Fibroblast of lung (primary cell): Measurements from ENCODE around the gene MAML3. TPM values are rescaled to one million over a fixed set of nuclear protein-coding genes. Genes with fewer than 3 reads are reported as not detected.

Source experiments
- DNase-seq, 2 donors: peaks; one replicate each; pipeline versions ENCODE4 v3.0.0 to v3.0.0-alpha.2; 2010; ENCODE audit warnings: low read depth in 2 of 2
- H2AFZ ChIP-seq: 2 replicates; pipeline ENCODE4 v1.5.1; 2012; ENCODE audit warnings: low read length, control low read depth, inconsistent platforms
- H3K27ac ChIP-seq: 2 replicates; pipeline ENCODE4 v1.5.1; 2011; ENCODE audit warnings: low read length, control low read depth; ENCODE audit not compliant: insufficient read depth
- H3K27me3 ChIP-seq: 2 replicates; pipeline ENCODE4 v1.5.1; 2011; ENCODE audit warnings: mild to moderate bottlenecking, low read length; ENCODE audit not compliant: control insufficient read depth, insufficient read depth
- H3K36me3 ChIP-seq: 2 replicates; pipeline ENCODE4 v1.5.1; 2011; ENCODE audit warnings: low read length; ENCODE audit not compliant: control insufficient read depth, insufficient read depth
- H3K4me1 ChIP-seq: 2 replicates; pipeline ENCODE4 v1.5.1; 2011; ENCODE audit warnings: low read length; ENCODE audit not compliant: control insufficient read depth, insufficient read depth; ENCODE audit errors: extremely low read depth
- H3K4me2 ChIP-seq: 2 replicates; pipeline ENCODE4 v1.5.1; 2011; ENCODE audit warnings: low read length, control low read depth; ENCODE audit not compliant: insufficient read depth; ENCODE audit errors: extremely low read depth
- H3K4me3 ChIP-seq, 4 experiments: fragments of 200-600 bp in 1 of 4; sonication (generic) in 1 of 4; replicated peaks in 1 of 4; 2 replicates each; pipeline ENCODE4 v1.5.1; 2011 to 2016; ENCODE audit warnings: low read length in 4 of 4, low read depth in 3 of 4, mild to moderate bottlenecking in 3 of 4, control low read depth in 2 of 4, inconsistent platforms in 1 of 4, mixed read lengths in 1 of 4; ENCODE audit not compliant: insufficient read depth in 1 of 4; ENCODE audit errors: control extremely low read depth in 1 of 4
- H3K79me2 ChIP-seq: 2 replicates; pipeline ENCODE4 v1.5.1; 2012; ENCODE audit warnings: mild to moderate bottlenecking, low read length, inconsistent platforms; ENCODE audit not compliant: control insufficient read depth, insufficient read depth
- H3K9ac ChIP-seq: 2 replicates; pipeline ENCODE4 v1.5.1; 2011; ENCODE audit warnings: mild to moderate bottlenecking, low read length, control low read depth; ENCODE audit not compliant: insufficient read depth
- H3K9me3 ChIP-seq: 2 replicates; pipeline ENCODE4 v1.5.1; 2012; ENCODE audit warnings: low read depth, low read length; ENCODE audit not compliant: control insufficient read depth, insufficient read depth
- H4K20me1 ChIP-seq: 2 replicates; pipeline ENCODE4 v1.5.1; 2011; ENCODE audit warnings: low read length; ENCODE audit not compliant: control insufficient read depth, insufficient read depth; ENCODE audit errors: extremely low read depth
- EZH2 ChIP-seq: IDR thresholded peaks from 2 replicates; pipeline ENCODE4 v1.5.1; 2012; ENCODE audit warnings: low read length, control low read depth, mild to moderate bottlenecking; ENCODE audit errors: missing control alignments
- polyA plus RNA-seq, 2 donors: library from polyadenylated mRNA; depleted of rRNA in 1 of 2; stranded (reverse) in 1 of 2; unstranded in 1 of 2; fragments of >200 nt; gene quantifications; 2 replicates each; pipeline ENCODE4 v1.2.1, GENCODE V29; 2011 to 2012; ENCODE audit warnings: missing spikeins in 1 of 2
- total RNA-seq: library from RNA; depleted of rRNA; stranded (reverse); fragments of >200 nt; gene quantifications from 2 replicates; pipeline ENCODE4 v1.2.1, GENCODE V29; 2014
- TF ChIP-seq, protein P1 (sequence below), 2 donors: IDR thresholded peaks in 1 of 2; conservative IDR thresholded peaks in 1 of 2; 1 replicate in 1 of 2; 2 replicates in 1 of 2; pipeline ENCODE4 v1.5.1; 2011 to 2012; ENCODE audit warnings: low read length in 2 of 2, control low read depth in 1 of 2, inconsistent platforms in 1 of 2, low read depth in 1 of 2, mild to moderate bottlenecking in 1 of 2

MAML3 gene
- total and polyA plus RNA-seq, 2 donors (not counting 1 experiment from before 2014, with no cell fraction given): 2.0 to 2.8 TPM

GRCh38 chr4:139918591-139918990, 235.4 kb downstream of the MAML3 start:
- Histone ChIP-seq H3K36me3 (no peaks in the 10 kb centered on the region), H3K4me2 (no peak overlapping the region), H3K9me3 (no peaks in the 10 kb centered on the region), H3K27me3 (no peaks in the 10 kb centered on the region), H3K4me3 (no peak overlapping the region), H3K27ac (no peak overlapping the region), H2AFZ (no peak overlapping the region), H3K79me2 (no peaks in the 10 kb centered on the region), H3K4me1 (peaks cover 15% of the 10 kb centered on the region), H3K9ac (no peak overlapping the region), H4K20me1 (no peaks in the 10 kb centered on the region)
- peak in 1 of 2 donors; percentile 63 for DNase-seq
- TF ChIP-seq, protein P1, sequence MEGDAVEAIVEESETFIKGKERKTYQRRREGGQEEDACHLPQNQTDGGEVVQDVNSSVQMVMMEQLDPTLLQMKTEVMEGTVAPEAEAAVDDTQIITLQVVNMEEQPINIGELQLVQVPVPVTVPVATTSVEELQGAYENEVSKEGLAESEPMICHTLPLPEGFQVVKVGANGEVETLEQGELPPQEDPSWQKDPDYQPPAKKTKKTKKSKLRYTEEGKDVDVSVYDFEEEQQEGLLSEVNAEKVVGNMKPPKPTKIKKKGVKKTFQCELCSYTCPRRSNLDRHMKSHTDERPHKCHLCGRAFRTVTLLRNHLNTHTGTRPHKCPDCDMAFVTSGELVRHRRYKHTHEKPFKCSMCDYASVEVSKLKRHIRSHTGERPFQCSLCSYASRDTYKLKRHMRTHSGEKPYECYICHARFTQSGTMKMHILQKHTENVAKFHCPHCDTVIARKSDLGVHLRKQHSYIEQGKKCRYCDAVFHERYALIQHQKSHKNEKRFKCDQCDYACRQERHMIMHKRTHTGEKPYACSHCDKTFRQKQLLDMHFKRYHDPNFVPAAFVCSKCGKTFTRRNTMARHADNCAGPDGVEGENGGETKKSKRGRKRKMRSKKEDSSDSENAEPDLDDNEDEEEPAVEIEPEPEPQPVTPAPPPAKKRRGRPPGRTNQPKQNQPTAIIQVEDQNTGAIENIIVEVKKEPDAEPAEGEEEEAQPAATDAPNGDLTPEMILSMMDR (conservative IDR thresholded peaks at IDR 0.05 in 1 of 2, IDR thresholded peaks at IDR 0.05 in 1 of 2; ENCODE audit: low read depth in 1 of 2, low read length in 2 of 2): no peak
- no peak for TF ChIP-seq EZH2

- no peak overlapping the region for H3K9ac ChIP-seq
- H3K79me2 ChIP-seq: no peaks in the 10 kb centered on the region
- TF ChIP-seq EZH2: no peak
- TF ChIP-seq, protein P1 (conservative IDR thresholded peaks at IDR 0.05 in 1 of 2, IDR thresholded peaks at IDR 0.05 in 1 of 2; ENCODE audit: low read depth in 1 of 2, low read length in 2 of 2): no peak
- H3K27ac ChIP-seq: no peak overlapping the region
- no peak overlapping the region for H2AFZ ChIP-seq
- H3K4me1 ChIP-seq: peaks cover 18% of the 10 kb centered on the region
- H4K20me1 ChIP-seq: no peaks in the 10 kb centered on the region
- no peak overlapping the region for H3K4me2 ChIP-seq
- no peaks in the 10 kb centered on the region for H3K9me3 ChIP-seq
- DNase-seq: no peak
- H3K4me3 ChIP-seq: no peak overlapping the region
- no peaks in the 10 kb centered on the region for H3K27me3 ChIP-seq
- no peaks in the 10 kb centered on the region for H3K36me3 ChIP-seq
These were observed 236.1 kb downstream of the MAML3 start for GRCh38 chr4:139917896-139918295.

- no peak overlapping the region for H3K9ac ChIP-seq
- H3K36me3 ChIP-seq: no peaks in the 10 kb centered on the region
- H3K27ac ChIP-seq: no peak overlapping the region
- H3K4me2 ChIP-seq: no peak overlapping the region
- no peaks in the 10 kb centered on the region for H3K27me3 ChIP-seq
- peak in 1 of 2 donors; percentile 56 for DNase-seq
- H2AFZ ChIP-seq: no peak overlapping the region
- no peaks in the 10 kb centered on the region for H3K79me2 ChIP-seq
- no peak overlapping the region for H3K4me3 ChIP-seq
- no peak for TF ChIP-seq EZH2
- TF ChIP-seq, protein P1 (conservative IDR thresholded peaks at IDR 0.05 in 1 of 2, IDR thresholded peaks at IDR 0.05 in 1 of 2; ENCODE audit: low read depth in 1 of 2, low read length in 2 of 2): no peak
- peaks cover 18% of the 10 kb centered on the region for H3K4me1 ChIP-seq
- no peaks in the 10 kb centered on the region for H4K20me1 ChIP-seq
- no peaks in the 10 kb centered on the region for H3K9me3 ChIP-seq
These were observed 237.9 kb downstream of the MAML3 start for GRCh38 chr4:139916041-139916440.
